GM13976 (cell line): ENCODE measurements around the gene TTC24.

Experiments used
- DNase-seq: peaks from one replicate; pipeline ENCODE4 v3.0.0; 2012; ENCODE audit warnings: low spot score
- CTCF ChIP-seq: IDR thresholded peaks from 2 replicates; pipeline ENCODE4 v1.5.1; 2012; ENCODE audit warnings: borderline replicate concordance, mild to moderate bottlenecking; ENCODE audit not compliant: insufficient read depth; ENCODE audit errors: extremely low read depth, missing control alignments, control extremely low read depth
- in situ Hi-C: fragments of 300-500 bp; cut with MboI; formaldehyde crosslinking; loops from one replicate; pipeline ENCODE4 v1.12.0; 2022; ENCODE audit warnings: low sequenced_read_pairs, mixed read lengths, inconsistent platforms; ENCODE audit not compliant: unreplicated experiment

TTC24 gene

GRCh38 chr1:156547434-156547833 lies 32.1 kb upstream of the TTC24 start:
- in situ Hi-C loops: no loop called here
- no peak for DNase-seq
- no peak for TF ChIP-seq CTCF

- DNase-seq: no peak
- in situ Hi-C loops: no loop called here
- no peak for TF ChIP-seq CTCF
These were observed 31.5 kb upstream of the TTC24 start for GRCh38 chr1:156547982-156548381.

GRCh38 chr1:156549390-156549789 lies 30.1 kb upstream of the TTC24 start:
- no peak for DNase-seq
- no peak for TF ChIP-seq CTCF
- in situ Hi-C loops: no loop called here

- in situ Hi-C loops: no loop called here
- no peak for TF ChIP-seq CTCF
- no peak for DNase-seq
These were observed 29.7 kb upstream of the TTC24 start for GRCh38 chr1:156549831-156550230.

- no peak for TF ChIP-seq CTCF
- in situ Hi-C loops: no loop called here
- DNase-seq: no peak
These were observed 29.2 kb upstream of the TTC24 start for GRCh38 chr1:156550346-156550745.

- in situ Hi-C loops: no loop called here
- DNase-seq: no peak
- TF ChIP-seq CTCF: no peak
These were observed 28.4 kb upstream of the TTC24 start for GRCh38 chr1:156551066-156551643.
